Measurements from ENCODE around the gene ENTPD6.

Gene ENTPD6

DNA sequence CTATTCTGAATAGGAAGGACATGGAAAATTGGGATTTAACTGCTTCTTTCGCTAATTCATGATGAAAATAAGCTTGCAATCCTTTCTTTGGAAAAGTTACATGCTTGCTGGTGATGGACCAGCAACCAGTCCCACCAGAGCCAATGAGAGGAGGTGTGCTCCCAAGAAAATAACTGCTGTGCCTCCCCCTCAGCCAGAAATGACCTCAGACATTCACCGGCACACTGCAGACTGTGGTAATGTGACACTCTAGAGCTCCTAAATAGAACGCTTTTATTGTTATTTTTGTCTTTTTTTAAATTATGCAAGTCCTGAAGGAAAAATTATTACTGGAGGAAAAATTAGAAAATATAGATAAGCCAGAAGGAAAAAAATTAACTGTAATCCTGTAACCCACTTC, 55.0 kb downstream of the ENTPD6 start:
- H3K9ac ChIP-seq, result 0 out of 22 replicates have a peak overlapping the region, but pooled peaks of 1 of the 11 experiments have one; percentile 5
- H3K9me3 ChIP-seq (replicated peaks in 1 of 11), result no peaks in the 10 kb centered on the region
- peaks cover 0 to 48% (median 20%) of the 10 kb centered on the region in 11 experiments; a peak in 16 of 22 replicates for H3K36me3 ChIP-seq
- no peak overlapping the region for H3K27ac ChIP-seq
- H3K4me2 ChIP-seq, result peak overlapping the region; percentile 64 to 99 (median 90); a peak in 21 of 22 replicates
- peaks cover 52 to 85% (median 77%) of the 10 kb centered on the region in 10 experiments for H3K4me1 ChIP-seq
- H3K4me3 ChIP-seq, result no peak overlapping the region
- TF ChIP-seq Cebpa-rat (IDR thresholded peaks at IDR 0.05), result no peak
- H4K20me1 ChIP-seq, result peaks cover 14 to 74% (median 65%) of the 10 kb centered on the region in 11 experiments; a peak in 20 of 22 replicates
- peaks cover 0 to 8% (median 0%) of the 10 kb centered on the region in 11 experiments; a peak in 3 of 22 replicates for H3K27me3 ChIP-seq

GRCh38 chr20:25251019-25251418, 55.5 kb downstream of the ENTPD6 start:
- H4K20me1 ChIP-seq, result peaks cover 16 to 79% (median 68%) of the 10 kb centered on the region in 11 experiments; a peak in 20 of 22 replicates
- peaks cover 52 to 90% (median 82%) of the 10 kb centered on the region in 10 experiments for H3K4me1 ChIP-seq

GRCh38 chr20:25251558-25251957, 56.0 kb downstream of the ENTPD6 start:
- H3K4me3 ChIP-seq, result no peak overlapping the region

More at GRCh38 chr20:25251019-25251418, 55.5 kb downstream of the ENTPD6 start:
- Histone ChIP-seq H3K4me2 (peak overlapping the region in 8 of 11 experiments; percentile 3 to 99 (median 76); a peak in 8 of 22 replicates), H3K9me3 (replicated peaks in 1 of 11) (no peaks in the 10 kb centered on the region), H3K4me3 (no peak overlapping the region), H3K36me3 (peaks cover 0 to 50% (median 21%) of the 10 kb centered on the region in 11 experiments; a peak in 16 of 22 replicates), H3K9ac (no peak overlapping the region), H3K27ac (no peak overlapping the region), H3K27me3 (peaks cover 0 to 8% (median 0%) of the 10 kb centered on the region in 11 experiments; a peak in 3 of 22 replicates)
- no peak for TF ChIP-seq Cebpa-rat (IDR thresholded peaks at IDR 0.05)

GRCh38 chr20:25252230-25252651, 56.7 kb downstream of the ENTPD6 start:
- H3K27ac ChIP-seq, result no peak overlapping the region

More at GRCh38 chr20:25251558-25251957, 56.0 kb downstream of the ENTPD6 start:
- Histone ChIP-seq H3K27ac (no peak overlapping the region), H3K9me3 (replicated peaks in 1 of 11) (no peaks in the 10 kb centered on the region), H4K20me1 (peaks cover 21 to 84% (median 72%) of the 10 kb centered on the region in 11 experiments; a peak in 21 of 22 replicates), H3K4me1 (peaks cover 51 to 90% (median 82%) of the 10 kb centered on the region in 10 experiments), H3K36me3 (peaks cover 0 to 50% (median 21%) of the 10 kb centered on the region in 11 experiments; a peak in 16 of 22 replicates), H3K27me3 (peaks cover 0 to 8% (median 0%) of the 10 kb centered on the region in 11 experiments; a peak in 3 of 22 replicates), H3K9ac (no peak overlapping the region), H3K4me2 (peak overlapping the region in 8 of 11 experiments; percentile 47 to 99 (median 60); a peak in 11 of 22 replicates)
- TF ChIP-seq Cebpa-rat (IDR thresholded peaks at IDR 0.05), result no peak

GRCh38 chr20:25252686-25253421, 57.3 kb downstream of the ENTPD6 start:
- Histone ChIP-seq H3K9me3 (replicated peaks in 1 of 11) (0 out of 22 replicates have a peak, but pooled peaks cover 0 to 1% (median 0%) of the 10 kb centered on the region in 11 experiments), H4K20me1 (peaks cover 32 to 97% (median 84%) of the 10 kb centered on the region in 11 experiments; a peak in 21 of 22 replicates), H3K36me3 (peaks cover 0 to 58% (median 26%) of the 10 kb centered on the region in 11 experiments; a peak in 17 of 22 replicates), H3K4me2 (peak overlapping the region in 10 of 11 experiments; percentile 4 to 99 (median 54); a peak in 17 of 22 replicates), H3K9ac (no peak overlapping the region), H3K4me1 (peaks cover 44 to 89% (median 79%) of the 10 kb centered on the region in 10 experiments), H3K4me3 (no peak overlapping the region), H3K27me3 (no peaks in the 10 kb centered on the region), H3K27ac (no peak overlapping the region)
- TF ChIP-seq Cebpa-rat (IDR thresholded peaks at IDR 0.05), result no peak

More at GRCh38 chr20:25252230-25252651, 56.7 kb downstream of the ENTPD6 start:
- no peak for TF ChIP-seq Cebpa-rat (IDR thresholded peaks at IDR 0.05)
- Histone ChIP-seq H4K20me1 (peaks cover 26 to 91% (median 79%) of the 10 kb centered on the region in 11 experiments; a peak in 21 of 22 replicates), H3K27me3 (peaks cover 0 to 4% (median 0%) of the 10 kb centered on the region in 11 experiments; a peak in 3 of 22 replicates), H3K4me1 (peaks cover 44 to 90% (median 81%) of the 10 kb centered on the region in 10 experiments), H3K4me2 (peak overlapping the region in 9 of 11 experiments; percentile 4 to 99 (median 57); a peak in 16 of 22 replicates), H3K9ac (no peak overlapping the region), H3K9me3 (replicated peaks in 1 of 11) (no peaks in the 10 kb centered on the region), H3K4me3 (no peak overlapping the region), H3K36me3 (peaks cover 0 to 51% (median 24%) of the 10 kb centered on the region in 11 experiments; a peak in 16 of 22 replicates)

DNA sequence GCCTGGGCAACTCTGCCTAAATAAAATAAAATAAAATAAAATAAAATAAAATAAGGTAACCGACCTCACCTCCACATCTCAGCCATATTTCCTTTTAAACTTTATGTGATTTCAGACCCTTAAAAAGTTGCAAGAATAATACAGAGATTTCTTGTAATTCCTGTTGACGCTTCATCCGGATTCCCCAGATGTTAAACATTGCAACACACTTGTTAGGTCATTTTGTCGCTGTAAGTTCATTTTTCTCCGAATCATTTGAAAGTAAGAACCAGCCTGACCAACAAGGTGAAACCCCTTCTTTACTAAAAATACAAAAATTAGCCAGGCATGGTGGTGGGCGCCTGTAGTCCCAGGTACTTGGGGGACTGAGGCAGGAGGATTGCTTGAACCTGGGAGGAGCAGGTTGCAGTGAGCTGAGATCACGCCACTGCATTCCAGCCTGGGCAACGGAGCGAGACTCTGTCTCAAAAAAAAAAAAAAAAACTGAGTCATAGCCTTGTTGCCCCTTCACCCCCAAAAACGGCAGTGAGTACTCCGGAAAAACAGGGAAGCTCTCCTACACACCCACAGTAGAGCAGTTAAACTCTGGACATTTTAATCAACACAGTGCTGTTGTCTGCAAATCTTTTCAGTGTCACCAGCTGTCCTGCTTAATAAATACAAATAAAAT, 58.2 kb downstream of the ENTPD6 start:
- no peak for TF ChIP-seq Cebpa-rat (IDR thresholded peaks at IDR 0.05)
- Histone ChIP-seq H3K27me3 (no peaks in the 10 kb centered on the region), H3K9me3 (replicated peaks in 1 of 11) (peaks cover 0 to 10% (median 3%) of the 10 kb centered on the region in 11 experiments; a peak in 10 of 22 replicates), H3K4me2 (peak overlapping the region; percentile 27 to 99 (median 51); a peak in 19 of 22 replicates), H3K9ac (no peak overlapping the region), H3K36me3 (peaks cover 7 to 66% (median 35%) of the 10 kb centered on the region in 11 experiments), H3K4me3 (no peak overlapping the region), H3K4me1 (peaks cover 44 to 89% (median 79%) of the 10 kb centered on the region in 10 experiments), H3K27ac (no peak overlapping the region), H4K20me1 (peaks cover 40 to 100% (median 93%) of the 10 kb centered on the region in 11 experiments; a peak in 21 of 22 replicates)

GRCh38 chr20:25254571-25254970, 59.1 kb downstream of the ENTPD6 start:
- H3K4me3 ChIP-seq, result no peak overlapping the region
- peaks cover 38 to 82% (median 72%) of the 10 kb centered on the region in 10 experiments for H3K4me1 ChIP-seq
- peak overlapping the region in 2 of 11 experiments; percentile 2 to 12; a peak in 2 of 22 replicates for H3K9ac ChIP-seq
- no peak overlapping the region for H3K27ac ChIP-seq
- H3K4me2 ChIP-seq, result peak overlapping the region in 5 of 11 experiments; percentile 27 to 63 (median 37); a peak in 5 of 22 replicates
- H3K9me3 ChIP-seq (replicated peaks in 1 of 11), result peaks cover 0 to 18% (median 12%) of the 10 kb centered on the region in 11 experiments; a peak in 14 of 22 replicates
- no peak for TF ChIP-seq Cebpa-rat (IDR thresholded peaks at IDR 0.05)
- H3K36me3 ChIP-seq, result peaks cover 15 to 75% (median 43%) of the 10 kb centered on the region in 11 experiments
- peaks cover 40 to 100% (median 89%) of the 10 kb centered on the region in 11 experiments; a peak in 21 of 22 replicates for H4K20me1 ChIP-seq
- H3K27me3 ChIP-seq, result no peaks in the 10 kb centered on the region

Measured in BLaER1 treated with 17β-estradiol and CSF1 and Interleukin-3, amounts not matched to agents 10 nM and 100 nM (cell line).